OCI-LY3 (cell line): ENCODE data around the gene RPH3AL.

Experiments
- CTCF ChIP-seq: fragments of 200-600, 300-600 bp; sonication (generic); IDR thresholded peaks from 2 replicates; pipeline ENCODE4 v1.5.1; 2014; ENCODE audit warnings: antibody characterized with exemption, low read length, low read depth
- EZH2phosphoT487 ChIP-seq: fragments of 200-600 bp; shearing (Covaris generic); IDR thresholded peaks from 2 replicates; pipeline ENCODE4 v1.6.1; 2018; ENCODE audit warnings: antibody characterized with exemption, mixed run types, low read depth

DNA sequence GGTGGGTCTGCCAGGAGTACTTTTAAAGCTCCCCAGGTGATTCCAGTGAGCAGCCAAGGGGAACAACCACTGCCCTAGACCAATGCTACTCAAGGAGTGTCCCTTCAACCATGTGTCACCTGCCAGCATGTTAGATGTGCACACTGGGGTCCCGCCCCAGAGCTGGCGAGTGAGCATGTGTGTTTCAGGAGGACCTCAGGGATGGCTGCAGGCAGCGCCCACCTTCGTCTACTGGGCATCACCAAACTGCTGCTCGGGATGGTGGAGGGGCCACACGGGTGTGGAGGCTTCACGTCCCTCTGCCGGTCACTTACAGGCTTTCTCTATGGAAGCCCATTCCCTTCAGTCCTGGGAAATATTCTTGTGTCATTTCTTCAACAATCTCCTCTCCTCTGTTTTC lies 142.2 kb downstream of the RPH3AL start:
- TF ChIP-seq CTCF (no peak), EZH2phosphoT487 (no peak)
